Liver (tissue), 9 donors: ENCODE measurements around the gene SPACA5. TPM values are rescaled to one million over a fixed set of nuclear protein-coding genes. Genes with fewer than 3 reads are reported as not detected.

ENCODE experiments used
- DNase-seq: peaks from one replicate; pipeline ENCODE4 v3.0.0-alpha.2; 2017; ENCODE audit warnings: low spot score
- H3K27ac ChIP-seq, 2 donors: one replicate each; pipeline ENCODE4 v1.7.0; 2013; ENCODE audit warnings: inconsistent platforms in 2 of 2, low read length in 2 of 2, control low read depth in 1 of 2, low read depth in 1 of 2, mild to moderate bottlenecking in 1 of 2
- H3K27me3 ChIP-seq, 4 donors: one replicate each; pipeline versions ENCODE4 v1.6.1 to v1.7.0; 2013; ENCODE audit warnings: low read length in 3 of 4, inconsistent platforms in 1 of 4, mild to moderate bottlenecking in 1 of 4, moderate library complexity in 1 of 4; ENCODE audit not compliant: control insufficient read depth in 4 of 4, insufficient read depth in 4 of 4
- H3K36me3 ChIP-seq, 4 donors: one replicate each; pipeline versions ENCODE4 v1.6.1 to v1.7.0; 2013; ENCODE audit warnings: low read length in 3 of 4, mild to moderate bottlenecking in 3 of 4, low read depth in 1 of 4, moderate library complexity in 1 of 4; ENCODE audit not compliant: control insufficient read depth in 4 of 4, insufficient read depth in 3 of 4
- H3K4me1 ChIP-seq, 4 donors: one replicate each; pipeline versions ENCODE4 v1.6.1 to v1.7.0; 2013; ENCODE audit warnings: low read length in 3 of 4, mild to moderate bottlenecking in 3 of 4, moderate library complexity in 1 of 4; ENCODE audit not compliant: control insufficient read depth in 4 of 4, insufficient read depth in 4 of 4
- H3K4me3 ChIP-seq, 3 donors: one replicate each; pipeline versions ENCODE4 v1.6.1 to v1.7.0; 2013; ENCODE audit warnings: low read length in 3 of 3, control low read depth in 1 of 3, low read depth in 1 of 3, mild to moderate bottlenecking in 1 of 3
- H3K9ac ChIP-seq, 2 donors: one replicate each; pipeline ENCODE4 v1.7.0; 2013; ENCODE audit warnings: low read length in 2 of 2, mild to moderate bottlenecking in 2 of 2, moderate library complexity in 2 of 2, control low read depth in 1 of 2, low read depth in 1 of 2
- H3K9me3 ChIP-seq, 4 donors: one replicate each; pipeline versions ENCODE4 v1.6.1 to v1.7.0; 2013; ENCODE audit warnings: low read length in 3 of 4; ENCODE audit not compliant: control insufficient read depth in 4 of 4
- ATF3 ChIP-seq: IDR thresholded peaks from 2 replicates; pipeline ENCODE4 v1.6.1; 2016; ENCODE audit warnings: antibody characterized with exemption
- EGR1 ChIP-seq, 2 donors: IDR thresholded peaks; 2 replicates each; pipeline ENCODE4 v1.6.1; 2016 to 2018; ENCODE audit warnings: antibody characterized with exemption in 2 of 2, low read depth in 2 of 2
- FOXA1 ChIP-seq: IDR thresholded peaks from 2 replicates; pipeline ENCODE4 v1.6.1; 2016; ENCODE audit warnings: antibody characterized with exemption
- FOXA2 ChIP-seq: IDR thresholded peaks from 2 replicates; pipeline ENCODE4 v1.6.1; 2016; ENCODE audit warnings: antibody characterized with exemption
- GABPA ChIP-seq, 2 donors: IDR thresholded peaks in 1 of 2; conservative IDR thresholded peaks in 1 of 2; 2 replicates each; pipeline ENCODE4 v1.6.1; 2016; ENCODE audit warnings: antibody characterized with exemption in 2 of 2, mild to moderate bottlenecking in 1 of 2, moderate library complexity in 1 of 2
- HNF4A ChIP-seq, 2 donors: conservative IDR thresholded peaks; 2 replicates each; pipeline ENCODE4 v1.6.1; 2016; ENCODE audit warnings: antibody characterized with exemption in 2 of 2, mild to moderate bottlenecking in 2 of 2
- HNF4G ChIP-seq: IDR thresholded peaks from 2 replicates; pipeline ENCODE4 v1.6.1; 2016; ENCODE audit warnings: antibody characterized with exemption
- JUND ChIP-seq, 2 donors: IDR thresholded peaks; 2 replicates each; pipeline ENCODE4 v1.6.1; 2016; ENCODE audit warnings: antibody characterized with exemption in 2 of 2
- MAX ChIP-seq: IDR thresholded peaks from 2 replicates; pipeline ENCODE4 v1.6.1; 2016; ENCODE audit warnings: antibody characterized with exemption
- NR2F2 ChIP-seq: IDR thresholded peaks from 2 replicates; pipeline ENCODE4 v1.6.1; 2016; ENCODE audit warnings: antibody characterized with exemption
- RAD21 ChIP-seq, 2 donors: IDR thresholded peaks; 2 replicates each; pipeline ENCODE4 v1.6.1; 2016; ENCODE audit warnings: antibody characterized with exemption in 2 of 2, mild to moderate bottlenecking in 2 of 2
- REST ChIP-seq: IDR thresholded peaks from 2 replicates; pipeline ENCODE4 v1.6.1; 2016; ENCODE audit warnings: antibody characterized with exemption, mild to moderate bottlenecking
- RXRA ChIP-seq, 2 donors: IDR thresholded peaks; 2 replicates each; pipeline ENCODE4 v1.6.1; 2017 to 2018; ENCODE audit warnings: antibody characterized with exemption in 2 of 2, mild to moderate bottlenecking in 1 of 2
- SP1 ChIP-seq: IDR thresholded peaks from 2 replicates; pipeline ENCODE4 v1.6.1; 2018; ENCODE audit warnings: antibody characterized with exemption, mild to moderate bottlenecking
- TAF1 ChIP-seq: conservative IDR thresholded peaks from 2 replicates; pipeline ENCODE4 v1.6.1; 2016; ENCODE audit warnings: antibody characterized with exemption, mild to moderate bottlenecking
- YY1 ChIP-seq: IDR thresholded peaks from 2 replicates; pipeline ENCODE4 v1.6.1; 2016; ENCODE audit warnings: antibody characterized with exemption, mild to moderate bottlenecking
- ZBTB33 ChIP-seq: IDR thresholded peaks from 2 replicates; pipeline ENCODE4 v1.6.1; 2016; ENCODE audit warnings: antibody characterized with exemption
- WGBS: extraction: QIAGEN DNeasy Blood & Tissue Kit; methylation state at CpG from one replicate; pipeline ENCODE4 v1.1.7; 2013; 5-methylcytosine and 5-hydroxymethylcytosine counted together
- polyA plus RNA-seq, 2 donors: library from polyadenylated mRNA; stranded (reverse) in 1 of 2; unstranded in 1 of 2; fragments of 200-250 nt in 1 of 2; fragments of >200 nt in 1 of 2; fragmentation: Nextera tagmentation in 1 of 2; extraction: Ambion mirVana in 1 of 2; gene quantifications; one replicate each; pipeline versions ENCODE4 v1.2.1 to v1.2.3, GENCODE V29; 2013 to 2015
- total RNA-seq, 2 donors: library from RNA; depleted of rRNA; stranded (reverse); fragments of >200 nt; gene quantifications; one replicate each; pipeline ENCODE4 v1.2.3, GENCODE V29; 2014
- donor health status: healthy.
- donor health status: healthy.
- donor health status: healthy.
- donor health status: healthy.
- donor health status: healthy.

SPACA5 gene
- total and polyA plus RNA-seq, 4 donors: not detected

- peaks cover 0 to 16% (median 14%) of the 10 kb centered on the region in 4 donors for H3K36me3 ChIP-seq
- H3K9me3 ChIP-seq: peaks cover 6 to 70% (median 51%) of the 10 kb centered on the region in 4 donors
- H3K27me3 ChIP-seq: no peaks in the 10 kb centered on the region
- TF ChIP-seq NR2F2: no peak
- TF ChIP-seq REST: no peak
- TF ChIP-seq RXRA (IDR thresholded peaks at IDR 0.05): no peak
- no peak for TF ChIP-seq GABPA (IDR thresholded peaks at IDR 0.05 in 1 of 2, conservative IDR thresholded peaks at IDR 0.05 in 1 of 2)
- TF ChIP-seq RAD21 (IDR thresholded peaks at IDR 0.05): no peak
- no peak for TF ChIP-seq SP1
- no peak overlapping the region for H3K27ac ChIP-seq
- WGBS: 91% methylated on average over 3 of the region's 3 CpGs
- peak overlapping the region in 2 of 3 donors; percentile 35 to 38 for H3K4me3 ChIP-seq
- H3K9ac ChIP-seq: no peak overlapping the region
- no peak for DNase-seq
- H3K4me1 ChIP-seq: no peaks in the 10 kb centered on the region
Observed at GRCh38 chrX:47973235-47973634, 33.6 kb upstream of the SPACA5 start.

- H3K27me3 ChIP-seq: no peaks in the 10 kb centered on the region
- peaks cover 8 to 72% (median 56%) of the 10 kb centered on the region in 4 donors for H3K9me3 ChIP-seq
- 99% methylated on average over 6 of the region's 6 CpGs for WGBS
Observed at GRCh38 chrX:47976254-47977151, 30.3 kb upstream of the SPACA5 start.

More at GRCh38 chrX:47976254-47977151, 30.3 kb upstream of the SPACA5 start:
- Histone ChIP-seq H3K9ac (no peak overlapping the region), H3K36me3 (peaks cover 2 to 42% (median 33%) of the 10 kb centered on the region in 4 donors), H3K27ac (no peak overlapping the region), H3K4me1 (no peaks in the 10 kb centered on the region), H3K4me3 (peak overlapping the region in 2 of 3 donors; percentile 15 to 34)
- DNase-seq: no peak
- TF ChIP-seq HNF4G (no peak), HNF4A (conservative IDR thresholded peaks at IDR 0.05) (no peak), FOXA1 (no peak), ATF3 (no peak), RXRA (IDR thresholded peaks at IDR 0.05) (no peak), NR2F2 (no peak), SP1 (no peak), YY1 (no peak), RAD21 (IDR thresholded peaks at IDR 0.05) (no peak), MAX (no peak), REST (no peak), FOXA2 (no peak), JUND (IDR thresholded peaks at IDR 0.05) (no peak), ZBTB33 (no peak), EGR1 (IDR thresholded peaks at IDR 0.05; ENCODE audit: low read depth in 2 of 2) (no peak), GABPA (IDR thresholded peaks at IDR 0.05 in 1 of 2, conservative IDR thresholded peaks at IDR 0.05 in 1 of 2) (no peak), TAF1 (no peak)
